DOHH2 (cell line): ENCODE data around the gene MAGEA9B.
"Not testable (repeated sequence)": the region's sequence is repeated elsewhere in the genome, so short reads cannot be mapped to it uniquely, and the experiment has no call there.

ENCODE experiments used
- H3F3A ChIP-seq: fragments of 200-600 bp; sonication (generic), shearing (Covaris generic); 2 replicates; pipeline ENCODE4 v1.6.0; 2016; ENCODE audit warnings: antibody characterized with exemption, mild to moderate bottlenecking; ENCODE audit not compliant: control insufficient read depth, insufficient read depth
- H3K27ac ChIP-seq: fragments of 200-600 bp; sonication (generic); 2 replicates; pipeline ENCODE4 v1.5.1; 2014; ENCODE audit warnings: low read depth, mild to moderate bottlenecking, low read length, moderate library complexity
- H3K27me3 ChIP-seq: fragments of 200-600 bp; sonication (generic); 2 replicates; pipeline ENCODE4 v1.6.1; 2014; ENCODE audit warnings: mild to moderate bottlenecking, low read length, mixed read lengths; ENCODE audit not compliant: control insufficient read depth
- H3K36me3 ChIP-seq: fragments of 200-600 bp; sonication (generic); 2 replicates; pipeline ENCODE4 v1.6.1; 2014; ENCODE audit warnings: mild to moderate bottlenecking, low read length, moderate library complexity, mixed read lengths; ENCODE audit not compliant: control insufficient read depth
- H3K4me1 ChIP-seq: fragments of 200-600 bp; sonication (generic); 2 replicates; pipeline ENCODE4 v1.6.1; 2014; ENCODE audit warnings: mild to moderate bottlenecking, low read length, mixed read lengths; ENCODE audit not compliant: control insufficient read depth
- H3K4me2 ChIP-seq: fragments of 200-600 bp; sonication (generic); 2 replicates; pipeline ENCODE4 v1.6.0; 2014; ENCODE audit warnings: mild to moderate bottlenecking, low read length, moderate library complexity
- H3K4me3 ChIP-seq: fragments of 200-600 bp; sonication (generic); 2 replicates; pipeline ENCODE4 v1.5.1; 2014; ENCODE audit warnings: mild to moderate bottlenecking, low read length, mixed read lengths
- H3K79me2 ChIP-seq: fragments of 200-600 bp; sonication (generic); 2 replicates; pipeline ENCODE4 v1.6.1; 2014; ENCODE audit warnings: mild to moderate bottlenecking, low read length, mixed read lengths; ENCODE audit not compliant: control insufficient read depth
- H3K9me2 ChIP-seq: fragments of 200-600 bp; sonication (generic); replicated peaks from 2 replicates; pipeline ENCODE4 v1.6.1; 2014; ENCODE audit warnings: mild to moderate bottlenecking, low read length, mixed read lengths; ENCODE audit not compliant: control insufficient read depth
- H3K9me3 ChIP-seq: fragments of 200-600 bp; sonication (generic); 2 replicates; pipeline ENCODE4 v1.6.1; 2014; ENCODE audit warnings: antibody characterized with exemption, low read length, mixed read lengths; ENCODE audit not compliant: control insufficient read depth, insufficient read depth
- H4K20me1 ChIP-seq: fragments of 200-600 bp; sonication (generic); 2 replicates; pipeline ENCODE4 v1.6.0; 2014; ENCODE audit warnings: low read depth, mild to moderate bottlenecking, antibody characterized with exemption, low read length, moderate library complexity; ENCODE audit not compliant: control insufficient read depth, insufficient read depth
- EZH2phosphoT487 ChIP-seq: fragments of 200-600 bp; sonication (generic); IDR thresholded peaks from 2 replicates; pipeline ENCODE4 v1.6.1; 2017; ENCODE audit warnings: borderline replicate concordance, mild to moderate bottlenecking, antibody characterized with exemption, low read length, moderate library complexity, mixed read lengths
- TF ChIP-seq, protein P1 (sequence below): fragments of 200-600 bp; sonication (generic); IDR thresholded peaks from one replicate; pipeline ENCODE4 v1.5.1; 2014; ENCODE audit warnings: antibody characterized with exemption, mild to moderate bottlenecking, low read depth, low read length; ENCODE audit not compliant: poor library complexity, severe bottlenecking

The MAGEA9B gene

GRCh38 chrX:149549701-149550100 is 37.6 kb downstream of the MAGEA9B start, which contains the start of gene HSFX3:
HSFX3 (minus strand) TSS chrX:149549924; CDS start chrX:149549852, 72 bp downstream.
- not testable (repeated sequence) for H3K36me3 ChIP-seq, H3K9me3 ChIP-seq, H3K27ac ChIP-seq, H3K4me1 ChIP-seq, H3K27me3 ChIP-seq, H4K20me1 ChIP-seq, H3K9me2 ChIP-seq, H3K79me2 ChIP-seq, H3F3A ChIP-seq, H3K4me2 ChIP-seq, H3K4me3 ChIP-seq

- not testable (repeated sequence) for H3K9me2 ChIP-seq, H3K4me1 ChIP-seq, H4K20me1 ChIP-seq, H3K4me3 ChIP-seq, H3K79me2 ChIP-seq, H3F3A ChIP-seq, H3K4me2 ChIP-seq, H3K27ac ChIP-seq, H3K36me3 ChIP-seq, H3K27me3 ChIP-seq, H3K9me3 ChIP-seq
These were observed 39.5 kb downstream of the MAGEA9B start for GRCh38 chrX:149547782-149548181.

GRCh38 chrX:149546962-149547361 is 40.3 kb downstream of the MAGEA9B start:
- H3K36me3 ChIP-seq, H3K4me1 ChIP-seq, H4K20me1 ChIP-seq, H3K4me2 ChIP-seq, H3K79me2 ChIP-seq, H3K27me3 ChIP-seq, H3F3A ChIP-seq, H3K27ac ChIP-seq, H3K9me2 ChIP-seq, H3K4me3 ChIP-seq, H3K9me3 ChIP-seq: not testable (repeated sequence)

GRCh38 chrX:149545545-149546543 is 41.4 kb downstream of the MAGEA9B start:
- peaks cover 11% of the 10 kb centered on the region for H3K79me2 ChIP-seq
- not testable (repeated sequence) for H3K27ac ChIP-seq, H3K4me1 ChIP-seq, H3K9me2 ChIP-seq, H3K36me3 ChIP-seq, H3K4me3 ChIP-seq, H3K9me3 ChIP-seq, H3K27me3 ChIP-seq, H3K4me2 ChIP-seq, H3F3A ChIP-seq, H4K20me1 ChIP-seq

GRCh38 chrX:149541521-149542047 is 45.7 kb downstream of the MAGEA9B start:
- Histone ChIP-seq H3K4me1 (peaks cover 7% of the 10 kb centered on the region; the same call in 1 of the 2 replicates), H3F3A (no peaks in the 10 kb centered on the region), H3K27me3 (no peaks in the 10 kb centered on the region), H3K4me2 (peak overlapping the region; percentile 68), H3K79me2 (peaks cover 11% of the 10 kb centered on the region), H3K4me3 (peak overlapping the region; percentile 88), H4K20me1 (no peaks in the 10 kb centered on the region), H3K27ac (peak overlapping the region; percentile 80; the same call in 1 of the 2 replicates), H3K9me2 (no peaks in the 10 kb centered on the region), H3K36me3 (no peaks in the 10 kb centered on the region), H3K9me3 (no peaks in the 10 kb centered on the region)
- TF ChIP-seq EZH2phosphoT487 = no peak
- TF ChIP-seq, protein P1, sequence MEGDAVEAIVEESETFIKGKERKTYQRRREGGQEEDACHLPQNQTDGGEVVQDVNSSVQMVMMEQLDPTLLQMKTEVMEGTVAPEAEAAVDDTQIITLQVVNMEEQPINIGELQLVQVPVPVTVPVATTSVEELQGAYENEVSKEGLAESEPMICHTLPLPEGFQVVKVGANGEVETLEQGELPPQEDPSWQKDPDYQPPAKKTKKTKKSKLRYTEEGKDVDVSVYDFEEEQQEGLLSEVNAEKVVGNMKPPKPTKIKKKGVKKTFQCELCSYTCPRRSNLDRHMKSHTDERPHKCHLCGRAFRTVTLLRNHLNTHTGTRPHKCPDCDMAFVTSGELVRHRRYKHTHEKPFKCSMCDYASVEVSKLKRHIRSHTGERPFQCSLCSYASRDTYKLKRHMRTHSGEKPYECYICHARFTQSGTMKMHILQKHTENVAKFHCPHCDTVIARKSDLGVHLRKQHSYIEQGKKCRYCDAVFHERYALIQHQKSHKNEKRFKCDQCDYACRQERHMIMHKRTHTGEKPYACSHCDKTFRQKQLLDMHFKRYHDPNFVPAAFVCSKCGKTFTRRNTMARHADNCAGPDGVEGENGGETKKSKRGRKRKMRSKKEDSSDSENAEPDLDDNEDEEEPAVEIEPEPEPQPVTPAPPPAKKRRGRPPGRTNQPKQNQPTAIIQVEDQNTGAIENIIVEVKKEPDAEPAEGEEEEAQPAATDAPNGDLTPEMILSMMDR = no peak
